Common myeloid progenitor, CD34-positive (primary cell): ENCODE data around the gene FANCC.
"Not testable (repeated sequence)": the region's sequence is repeated elsewhere in the genome, so short reads cannot be mapped to it uniquely, and the experiment has no call there.

ENCODE experiments used
- CTCF ChIA-PET: fragments of 350-600 bp; sonication (Branson Sonifier 250); formaldehyde crosslinking; loops from one replicate; lab custom pipeline; 2021; ENCODE audit warnings: antibody characterized with exemption; lab: Charles Lee
- POLR2A ChIA-PET: fragments of 350-600 bp; sonication (Branson Sonifier 250); formaldehyde crosslinking; loops from one replicate; lab custom pipeline; 2021; ENCODE audit warnings: antibody characterized with exemption; lab: Charles Lee
- DNase-seq, 3 donors: peaks; one replicate each; pipeline versions ENCODE4 v3.0.0 to v3.0.0-alpha.2; 2013
- H3K27ac ChIP-seq, 2 experiments: 1 replicate in 1 of 2; 2 replicates in 1 of 2; pipeline ENCODE4 v1.7.0; 2013; ENCODE audit warnings: inconsistent platforms in 2 of 2, low read length in 2 of 2, mild to moderate bottlenecking in 2 of 2, low read depth in 1 of 2, moderate library complexity in 1 of 2; ENCODE audit not compliant: severe bottlenecking in 2 of 2, insufficient read depth in 1 of 2, poor library complexity in 1 of 2
- H3K27me3 ChIP-seq, 5 experiments: replicated peaks in 2 of 5; 1 replicate in 3 of 5; 2 replicates in 2 of 5; pipeline versions ENCODE4 v1.6.1 to v1.7.0; 2013; ENCODE audit warnings: low read length in 4 of 5, mild to moderate bottlenecking in 2 of 5, moderate library complexity in 2 of 5, inconsistent platforms in 1 of 5; ENCODE audit not compliant: insufficient read depth in 5 of 5, control insufficient read depth in 4 of 5
- H3K36me3 ChIP-seq, 4 experiments: 1 replicate in 2 of 4; 2 replicates in 2 of 4; pipeline versions ENCODE4 v1.6.1 to v1.7.0; 2013; ENCODE audit warnings: low read length in 3 of 4, control low read depth in 1 of 4, mild to moderate bottlenecking in 1 of 4; ENCODE audit not compliant: control insufficient read depth in 4 of 4, insufficient read depth in 4 of 4
- H3K4me1 ChIP-seq, 4 experiments: 1 replicate in 3 of 4; 2 replicates in 1 of 4; pipeline versions ENCODE4 v1.6.1 to v1.7.1; 2013; ENCODE audit warnings: low read length in 3 of 4, mild to moderate bottlenecking in 3 of 4, control low read depth in 1 of 4, inconsistent platforms in 1 of 4, moderate library complexity in 1 of 4; ENCODE audit not compliant: control insufficient read depth in 4 of 4, insufficient read depth in 4 of 4; ENCODE audit errors: control extremely low read depth in 1 of 4
- H3K4me3 ChIP-seq, 7 experiments: 1 replicate in 4 of 7; 2 replicates in 3 of 7; pipeline versions ENCODE4 v1.5.1 to v1.7.0; 2013; ENCODE audit warnings: mild to moderate bottlenecking in 7 of 7, low read length in 6 of 7, moderate library complexity in 6 of 7, inconsistent platforms in 2 of 7, low read depth in 2 of 7, control low read depth in 1 of 7; ENCODE audit not compliant: insufficient read depth in 4 of 7, control insufficient read depth in 1 of 7; ENCODE audit errors: extremely low read depth in 1 of 7
- H3K9me3 ChIP-seq, 5 experiments: 1 replicate in 4 of 5; 2 replicates in 1 of 5; pipeline versions ENCODE4 v1.6.1 to v1.7.1; 2013; ENCODE audit warnings: low read length in 4 of 5, mild to moderate bottlenecking in 2 of 5, inconsistent platforms in 1 of 5, low read depth in 1 of 5, moderate library complexity in 1 of 5; ENCODE audit not compliant: control insufficient read depth in 4 of 5, insufficient read depth in 2 of 5; ENCODE audit errors: control extremely low read depth in 1 of 5
- WGBS: methylation state at CpG from one replicate; pipeline ENCODE4 v1.1.5; 2013; ENCODE audit not compliant: insufficient coverage; 5-methylcytosine and 5-hydroxymethylcytosine counted together

FANCC gene

GRCh38 chr9:95273369-95274022 lies 44.0 kb downstream of the FANCC start:
- H3K27me3 ChIP-seq: no peaks in the 10 kb centered on the region
- ChIA-PET CTCF (no interaction called here), POLR2A (no interaction called here)
- no peaks in the 10 kb centered on the region for H3K4me1 ChIP-seq
- H3K36me3 ChIP-seq: no peaks in the 10 kb centered on the region
- peaks cover 0 to 5% (median 0%) of the 10 kb centered on the region in 5 experiments for H3K9me3 ChIP-seq
- H3K4me3 ChIP-seq: no peak overlapping the region
- 94% methylated on average over 2 of the region's 4 CpGs for WGBS
- peak in 2 of 3 donors; percentile 5 to 20 for DNase-seq
- H3K27ac ChIP-seq: no peak overlapping the region

- Histone ChIP-seq H3K27me3 (no peaks in the 10 kb centered on the region), H3K4me3 (no peak overlapping the region), H3K4me1 (no peaks in the 10 kb centered on the region), H3K27ac (no peak overlapping the region), H3K36me3 (no peaks in the 10 kb centered on the region), H3K9me3 (peaks cover 0 to 2% (median 0%) of the 10 kb centered on the region in 5 experiments)
- no peak for DNase-seq
- POLR2A ChIA-PET: no interaction called here
- 90% methylated on average over 5 of the region's 8 CpGs for WGBS
- CTCF ChIA-PET: no interaction called here
Measured at GRCh38 chr9:95272830-95273229, 44.7 kb downstream of the FANCC start.

GRCh38 chr9:95270790-95271189 lies 46.7 kb downstream of the FANCC start:
- Histone ChIP-seq H3K4me1 (no peaks in the 10 kb centered on the region), H3K4me3 (no peak overlapping the region), H3K9me3 (no peaks in the 10 kb centered on the region), H3K27me3 (no peaks in the 10 kb centered on the region), H3K27ac (no peak overlapping the region), H3K36me3 (no peaks in the 10 kb centered on the region)
- POLR2A ChIA-PET: no interaction called here
- no peak for DNase-seq
- WGBS: 100% methylated on average over 1 of the region's 4 CpGs
- CTCF ChIA-PET: no interaction called here

GRCh38 chr9:95269803-95270773 lies 47.4 kb downstream of the FANCC start:
- H3K27me3 ChIP-seq, H3K27ac ChIP-seq, H3K9me3 ChIP-seq, CTCF ChIA-PET, H3K4me3 ChIP-seq, DNase-seq, H3K36me3 ChIP-seq, H3K4me1 ChIP-seq, POLR2A ChIA-PET: not testable (repeated sequence)
- 100% methylated on average over 6 of the region's 18 CpGs for WGBS

- Histone ChIP-seq H3K27me3 (no peaks in the 10 kb centered on the region), H3K27ac (no peak overlapping the region), H3K4me3 (no peak overlapping the region), H3K9me3 (no peaks in the 10 kb centered on the region), H3K4me1 (no peaks in the 10 kb centered on the region), H3K36me3 (no peaks in the 10 kb centered on the region)
- peak in 2 of 3 donors; percentile 21 to 26 for DNase-seq
- WGBS: no CpG with 5 or more reads among the region's 2 CpGs
- POLR2A ChIA-PET: interaction anchor here (0.7 kb wide), 1 partner anchor 805 kb away, joined by 5 read pairs; no protein-coding TSS in a partner anchor
- CTCF ChIA-PET: no interaction called here
Measured at GRCh38 chr9:95268681-95269080, 48.8 kb downstream of the FANCC start.

GRCh38 chr9:95266649-95267048 lies 50.9 kb downstream of the FANCC start:
- CTCF ChIA-PET: interaction anchor here (0.8 to 1.5 kb wide), 2 partner anchors 25 to 951 kb away, joined by 4 to 7 read pairs; no protein-coding TSS in a partner anchor
- WGBS: 90% methylated on average over 3 of the region's 5 CpGs
- POLR2A ChIA-PET: no interaction called here

GRCh38 chr9:95265960-95266359 lies 51.5 kb downstream of the FANCC start:
- ChIA-PET CTCF (interaction anchor here (0.8 to 1.5 kb wide), 2 partner anchors 25 to 952 kb away, joined by 4 to 7 read pairs; no protein-coding TSS in a partner anchor), POLR2A (no interaction called here)
- no peaks in the 10 kb centered on the region for H3K9me3 ChIP-seq
- H3K27me3 ChIP-seq: no peaks in the 10 kb centered on the region
- WGBS: 71% methylated on average over 3 of the region's 3 CpGs
- H3K27ac ChIP-seq: no peak overlapping the region
- H3K4me1 ChIP-seq: no peaks in the 10 kb centered on the region
- DNase-seq: no peak
- H3K4me3 ChIP-seq: no peak overlapping the region
- no peaks in the 10 kb centered on the region for H3K36me3 ChIP-seq

More at GRCh38 chr9:95266649-95267048, 50.9 kb downstream of the FANCC start:
- Histone ChIP-seq H3K4me1 (no peaks in the 10 kb centered on the region), H3K36me3 (no peaks in the 10 kb centered on the region), H3K9me3 (no peaks in the 10 kb centered on the region), H3K27me3 (no peaks in the 10 kb centered on the region), H3K4me3 (no peak overlapping the region), H3K27ac (no peak overlapping the region)
- DNase-seq: no peak
